NCI-H2029 treated with DMSO at 0.1 percent for 48 hours (cell line): ENCODE measurements around the gene ATG14.
"Not testable (repeated sequence)": the region's sequence is repeated elsewhere in the genome, so short reads cannot be mapped to it uniquely, and the experiment has no call there.

Experiments
- DNase-seq: peaks from one replicate; lab custom pipeline; 2025; lab: John Stamatoyannopoulos, UW

Gene ATG14

DNA sequence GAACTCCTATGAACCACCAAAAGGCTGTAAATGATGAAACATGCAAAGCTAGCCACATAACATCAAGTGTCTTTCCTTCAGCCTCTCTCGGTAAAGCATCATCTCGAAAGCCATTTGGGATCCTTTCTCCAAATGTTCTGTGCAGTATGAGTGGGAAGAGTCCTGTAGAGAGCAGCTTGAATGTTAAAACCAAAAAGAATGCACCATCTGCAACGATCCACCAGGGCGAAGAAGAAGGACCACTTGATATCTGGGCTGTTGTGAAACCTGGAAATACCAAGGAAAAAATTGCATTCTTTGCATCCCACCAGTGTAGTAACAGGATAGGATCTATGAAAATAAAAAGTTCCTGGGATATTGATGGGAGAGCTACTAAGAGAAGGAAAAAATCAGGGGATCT lies 61.2 kb downstream of the ATG14 start:
- DNase-seq = no peak

- no peak for DNase-seq
Measured at GRCh38 chr14:55349565-55349964, 62.1 kb downstream of the ATG14 start.

DNA sequence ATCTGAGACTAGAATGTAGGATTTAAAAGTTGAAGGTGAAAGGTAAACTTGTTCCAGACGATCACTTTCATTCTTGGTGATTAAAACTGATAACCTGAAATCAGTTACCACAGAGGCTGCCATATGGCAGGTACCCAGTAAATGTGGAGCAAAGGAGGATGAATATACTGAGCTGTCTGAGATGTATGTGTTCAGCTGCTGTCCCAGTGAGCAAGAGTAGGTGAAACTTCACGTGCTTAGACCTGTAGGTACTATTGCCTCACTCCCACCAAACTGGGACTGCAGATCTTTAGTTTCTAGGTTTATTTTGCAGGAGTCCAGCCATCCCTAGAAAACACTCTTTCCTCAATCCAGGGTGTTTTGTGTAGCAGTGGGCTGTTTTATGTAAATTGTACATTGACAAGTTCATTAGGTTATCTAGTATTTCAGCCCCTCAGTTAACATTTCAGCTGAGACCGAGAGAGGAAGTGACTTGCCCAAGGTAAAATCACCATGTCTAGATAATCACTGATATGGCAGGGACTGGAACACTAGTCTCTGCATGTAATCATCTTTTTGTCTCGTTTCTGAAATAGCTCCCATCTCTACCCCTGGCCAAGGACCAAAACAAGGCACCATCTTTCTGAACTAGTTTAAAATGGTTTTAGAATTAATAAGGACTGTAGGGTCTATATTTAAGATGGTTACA lies 62.7 kb downstream of the ATG14 start:
- DNase-seq = no peak

DNA sequence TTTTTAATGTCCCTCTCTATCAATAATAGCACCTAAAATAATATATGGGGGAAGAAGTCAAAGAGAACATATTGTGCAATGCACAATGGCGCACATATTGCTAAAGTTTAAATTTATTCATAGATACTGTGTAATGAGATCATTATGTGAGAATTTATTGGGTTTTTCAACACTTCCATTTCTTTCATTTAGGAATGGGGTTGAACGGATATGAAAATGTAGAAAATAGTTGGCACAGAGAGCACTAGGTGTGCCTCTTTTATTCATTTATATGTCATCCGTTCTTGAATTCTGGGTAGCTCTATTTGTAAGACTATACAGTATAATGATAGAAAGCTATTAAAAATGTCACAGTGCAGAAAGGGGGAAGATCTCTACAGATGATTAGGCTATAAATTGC lies 63.9 kb downstream of the ATG14 start:
- no peak for DNase-seq

- no peak for DNase-seq
Measured at GRCh38 chr14:55347040-55347439, 64.6 kb downstream of the ATG14 start.

GRCh38 chr14:55344582-55345163 lies 67.0 kb downstream of the ATG14 start:
- DNase-seq = not testable (repeated sequence)

DNA sequence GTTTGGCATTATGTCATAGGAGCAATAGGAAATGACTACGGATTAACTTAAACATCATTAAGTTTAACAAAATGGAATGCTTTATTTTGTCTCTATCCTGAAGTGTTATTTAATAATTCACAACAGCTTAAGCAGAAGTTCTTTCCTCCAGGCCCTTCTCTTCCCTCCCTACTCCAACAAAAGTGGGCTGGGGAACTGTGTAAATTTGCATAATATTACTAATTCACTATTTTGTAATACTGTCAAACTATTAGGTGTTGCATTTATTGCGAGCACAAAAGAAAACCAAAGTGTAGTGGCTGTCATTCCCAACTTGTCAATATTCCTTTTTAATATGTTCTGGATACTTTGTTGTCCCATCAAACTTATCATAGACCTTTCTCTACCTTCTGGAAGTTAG lies 69.8 kb downstream of the ATG14 start:
- no peak for DNase-seq

DNA sequence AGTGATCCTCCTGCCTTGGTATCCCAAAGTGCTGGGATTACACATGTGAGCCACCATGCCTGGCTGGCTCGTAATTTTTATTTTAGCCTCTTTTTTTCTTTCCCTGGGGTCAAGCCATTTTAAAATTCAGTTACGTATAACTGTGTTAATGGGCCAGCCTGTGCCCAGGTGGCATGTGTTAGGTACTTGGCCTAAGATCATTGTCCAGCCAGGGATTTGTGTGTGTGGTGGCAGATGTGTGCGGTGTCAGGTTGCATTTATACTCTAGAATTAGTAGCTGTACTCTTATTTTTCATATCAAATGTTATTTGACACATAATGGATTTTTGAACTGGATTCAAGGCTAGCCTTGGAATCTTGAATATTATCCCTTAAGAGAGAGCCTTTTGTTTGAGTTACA lies 71.1 kb downstream of the ATG14 start:
- DNase-seq = no peak

DNA sequence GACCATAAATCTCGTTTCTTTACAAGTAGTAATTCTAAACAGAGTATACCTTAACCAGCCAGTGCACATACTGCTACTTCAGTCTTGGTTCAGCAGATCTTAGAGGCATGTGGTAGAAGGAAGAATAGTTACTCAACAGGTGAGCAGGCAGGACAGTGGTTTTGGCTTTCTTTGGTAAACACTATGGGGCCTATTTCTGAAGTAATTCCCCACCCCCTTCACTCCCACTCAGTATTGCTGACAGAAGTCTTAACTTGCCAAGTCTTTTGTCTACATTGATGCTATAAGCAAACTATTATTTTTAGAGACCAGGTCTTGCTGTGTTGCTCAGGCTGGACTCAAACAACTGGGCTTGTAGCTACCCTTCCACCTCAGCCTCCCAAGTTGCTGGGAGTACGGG lies 71.9 kb downstream of the ATG14 start:
- DNase-seq = no peak

DNA sequence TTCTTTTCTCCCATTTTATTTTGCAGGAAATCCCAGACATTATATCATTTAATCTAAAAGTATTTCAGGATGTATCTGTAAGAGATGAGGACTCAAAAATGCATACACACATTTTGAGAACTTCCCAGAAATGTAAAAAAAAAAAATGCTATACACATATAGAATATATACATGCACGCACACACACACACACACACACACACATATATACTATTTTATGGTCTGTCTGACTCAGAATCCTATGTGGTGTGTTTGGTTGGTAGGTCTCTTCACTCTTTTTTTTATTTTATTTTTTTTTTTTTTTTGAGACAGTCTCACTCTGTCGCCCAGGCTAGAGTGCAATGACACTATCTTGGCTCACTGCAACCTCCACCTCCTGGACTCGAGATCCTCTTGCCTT lies 74.9 kb downstream of the ATG14 start:
- no peak for DNase-seq

DNA sequence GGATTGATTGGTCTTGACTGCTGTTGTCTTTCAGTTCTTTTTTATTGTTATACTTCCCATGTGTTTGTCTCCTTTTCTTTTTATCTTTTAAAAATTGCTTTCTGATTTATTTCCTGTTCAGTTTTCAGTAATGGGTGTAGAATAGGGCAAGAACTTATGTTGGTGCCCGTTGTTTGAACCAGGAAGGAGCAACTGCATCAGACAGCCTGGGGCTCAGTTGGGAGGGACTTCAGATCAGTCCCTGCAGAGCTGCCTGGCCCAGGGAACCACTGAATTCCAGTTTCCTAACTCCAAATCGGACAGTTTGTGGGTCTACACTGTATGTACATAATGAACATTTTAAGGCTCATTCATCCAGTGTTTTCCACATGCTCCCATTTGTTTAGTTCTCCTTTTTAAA lies 75.5 kb downstream of the ATG14 start:
- no peak for DNase-seq

DNA sequence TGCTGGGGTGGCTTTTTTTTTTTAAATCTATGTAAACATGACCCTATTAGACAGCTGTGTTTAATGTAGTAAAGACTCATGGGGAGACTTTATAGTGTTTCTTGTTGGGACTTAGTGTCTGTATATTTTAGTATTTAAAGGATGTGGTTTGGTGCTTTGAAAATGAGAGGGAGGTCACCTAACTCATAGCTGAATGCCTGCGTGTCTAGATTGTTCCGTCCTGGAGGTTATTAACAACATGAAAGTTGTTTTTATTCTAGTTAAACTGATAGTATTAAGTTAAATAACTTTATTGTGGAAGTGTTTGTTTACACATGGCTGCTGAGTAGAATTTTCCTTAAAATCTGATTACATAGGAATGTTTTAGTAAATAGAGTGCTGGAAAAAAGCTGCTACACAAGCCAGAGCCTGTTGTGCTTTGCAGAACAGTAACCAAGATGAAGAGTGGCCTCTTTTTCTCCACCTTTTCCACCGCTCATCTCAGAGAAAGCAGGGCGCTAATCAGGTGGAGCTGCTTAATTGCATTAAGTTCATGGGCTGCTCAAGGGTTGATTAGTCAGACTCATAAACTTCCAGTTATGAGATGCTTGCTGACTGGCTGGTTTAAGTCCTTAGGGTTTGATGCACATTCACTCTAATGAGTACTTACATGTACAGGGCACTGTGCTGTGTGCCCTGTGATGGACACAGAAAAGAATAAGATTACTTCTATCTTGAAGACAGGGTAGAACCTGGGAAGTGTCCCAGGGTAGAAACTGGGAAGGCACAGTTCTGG lies 77.7 kb downstream of the ATG14 start:
- no peak for DNase-seq

DNA sequence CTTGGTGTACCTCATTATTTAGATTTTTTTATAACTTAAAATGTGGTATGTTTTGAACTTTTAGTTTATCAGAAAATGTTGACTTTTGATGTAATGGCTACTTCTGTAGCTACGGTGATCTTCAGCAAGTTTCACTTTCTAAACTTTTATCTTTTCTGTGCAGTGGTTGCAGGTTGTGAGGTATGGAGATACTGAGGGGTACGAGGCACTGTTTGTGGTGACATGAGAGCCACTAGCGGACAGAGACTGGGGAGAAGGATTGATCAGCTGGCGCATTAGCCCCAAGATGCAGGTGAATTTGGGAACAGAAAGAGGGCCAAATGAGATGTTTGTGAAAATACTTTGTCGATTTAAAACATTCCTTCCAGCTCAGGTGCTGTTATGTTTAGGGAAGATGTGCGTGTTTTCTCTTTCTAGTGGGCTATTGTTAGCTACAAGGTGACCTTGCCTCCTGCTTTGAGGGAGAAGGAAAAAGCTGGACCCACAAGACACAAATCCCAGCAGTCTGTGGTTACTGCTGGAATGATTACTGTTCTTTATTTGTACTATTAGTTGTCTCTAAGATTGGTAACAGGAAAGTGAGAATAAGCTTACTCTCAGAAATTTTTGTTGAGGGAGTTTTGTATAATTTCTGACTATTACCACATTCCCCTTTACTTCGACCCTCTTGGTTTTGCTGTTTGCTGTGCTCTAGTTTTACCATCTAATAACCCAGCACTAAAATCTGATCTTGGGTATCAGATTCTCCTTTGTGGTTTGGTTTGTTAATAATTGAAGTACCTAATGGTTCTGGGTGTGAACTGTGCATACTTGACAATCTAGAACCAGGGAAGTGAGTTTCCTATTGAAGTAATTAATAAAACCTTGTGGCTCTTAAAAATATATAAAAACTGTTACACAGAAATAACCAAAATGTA lies 78.7 kb downstream of the ATG14 start:
- no peak for DNase-seq

GRCh38 chr14:55329999-55330710 lies 81.5 kb downstream of the ATG14 start:
- no peak for DNase-seq

DNA sequence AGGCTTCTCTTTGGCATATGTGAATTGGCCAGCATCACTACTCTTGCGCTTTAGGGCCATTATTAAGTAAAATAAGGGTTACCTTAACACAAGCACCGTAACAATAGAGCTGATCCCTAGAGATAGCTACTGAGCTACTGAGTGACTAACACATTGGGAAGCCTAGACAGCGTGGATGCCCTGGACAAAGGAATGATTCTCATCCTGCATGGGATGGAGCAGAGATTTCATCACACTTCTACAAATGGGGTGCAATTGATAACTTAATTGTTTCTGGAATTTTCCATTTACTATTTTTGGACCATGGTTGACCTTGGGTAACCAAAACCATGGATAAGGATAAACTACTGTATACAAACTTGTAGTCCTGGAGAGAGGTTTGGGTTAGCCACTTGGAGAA lies 83.3 kb downstream of the ATG14 start:
- no peak for DNase-seq

DNA sequence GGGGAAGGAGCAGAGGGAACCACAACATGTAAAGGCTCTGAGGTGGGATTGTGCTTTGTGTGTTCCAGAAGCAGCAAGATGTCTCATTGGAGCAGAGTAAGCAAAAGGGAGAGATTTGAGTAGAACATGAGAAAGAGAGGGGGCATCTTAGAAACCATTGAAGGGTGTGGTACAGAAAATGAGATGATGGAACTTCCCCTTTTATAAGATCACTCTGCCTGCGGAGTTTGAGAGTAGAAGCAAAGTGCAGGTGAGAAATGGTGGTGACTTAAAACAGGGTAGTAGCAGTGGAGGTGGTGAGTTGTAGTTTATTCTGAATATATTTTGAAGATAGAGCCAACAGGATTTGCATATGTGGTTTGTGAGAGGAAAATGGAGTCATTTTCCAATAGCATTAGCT lies 84.5 kb downstream of the ATG14 start:
- no peak for DNase-seq

- no peak for DNase-seq
Measured at GRCh38 chr14:55324812-55325211, 86.8 kb downstream of the ATG14 start.

DNA sequence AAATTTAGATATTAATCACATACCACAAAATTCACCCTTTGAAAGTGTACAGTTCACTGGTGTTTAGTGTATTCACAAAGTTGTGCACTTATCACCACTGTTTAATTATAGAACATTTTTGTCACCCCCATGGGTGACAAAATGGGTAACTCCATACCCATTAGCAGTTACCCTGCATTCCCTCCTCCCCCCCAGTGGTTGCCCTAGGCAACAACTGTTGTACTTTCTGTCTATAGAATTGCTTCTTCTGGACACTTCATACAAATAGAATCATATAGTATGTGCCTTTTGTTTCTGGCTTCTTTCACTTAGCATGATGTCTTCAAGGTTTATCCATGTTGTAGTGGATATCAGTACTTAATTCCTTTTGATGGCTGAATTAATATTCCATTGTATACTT lies 87.7 kb downstream of the ATG14 start:
- no peak for DNase-seq

GRCh38 chr14:55318694-55319093 lies 92.9 kb downstream of the ATG14 start:
- DNase-seq = no peak

GRCh38 chr14:55317542-55318306 lies 93.9 kb downstream of the ATG14 start:
- DNase-seq = no peak

DNA sequence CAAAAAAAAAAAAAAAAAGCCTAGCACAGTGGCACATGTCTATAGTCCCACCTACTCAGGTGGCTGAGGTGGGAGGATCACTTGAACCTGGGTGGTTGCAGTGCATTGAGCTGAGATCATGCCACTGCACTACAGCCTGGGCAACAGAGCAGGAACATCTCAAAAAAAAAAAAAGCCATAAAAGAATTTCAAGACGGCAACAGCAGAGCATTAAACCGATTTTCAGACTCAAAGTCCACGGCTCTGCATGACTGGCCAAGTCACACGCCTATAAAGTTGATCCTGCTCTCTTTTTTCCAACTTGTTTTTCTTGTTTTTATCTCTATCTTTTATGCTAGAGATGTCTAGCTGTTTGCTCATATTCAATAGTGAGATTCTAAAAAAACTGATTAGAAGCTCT lies 95.1 kb downstream of the ATG14 start:
- no peak for DNase-seq
